H1 (cell line): ENCODE data around the gene TSR3. TPM values are rescaled to one million over a fixed set of nuclear protein-coding genes. Genes with fewer than 3 reads are reported as not detected.

Experiments
- CTCF ChIA-PET: fragments of 300-600 bp; sonication (Branson Sonifier 250); formaldehyde crosslinking; loops from one replicate; lab custom pipeline; 2021; ENCODE audit not compliant: partially characterized antibody; lab: Charles Lee
- POLR2A ChIA-PET: fragments of 300-600 bp; sonication (Branson Sonifier 250); formaldehyde crosslinking; loops from one replicate; lab custom pipeline; 2021; ENCODE audit warnings: inconsistent platforms; ENCODE audit not compliant: partially characterized antibody; lab: Charles Lee
- DNase-seq, 2 experiments: peaks; one replicate each; pipeline versions ENCODE4 v3.0.0 to v3.0.0-alpha.2; 2010 to 2022; ENCODE audit warnings: low spot score in 2 of 2, low read depth in 1 of 2, mixed read lengths in 1 of 2
- FAIRE-seq: peaks from 2 replicates; lab custom pipeline; 2011; peaks lifted over from hg19 to GRCh38; lab: Jason Lieb, UNC
- H2AFZ ChIP-seq: 2 replicates; pipeline ENCODE4 v1.8.1; 2012; ENCODE audit warnings: low read length, inconsistent platforms
- H2AK5ac ChIP-seq: 2 replicates; pipeline ENCODE4 v1.6.1; 2013; ENCODE audit warnings: low read depth, low read length
- H2BK120ac ChIP-seq: replicated peaks from 2 replicates; pipeline ENCODE3; 2013; ENCODE audit warnings: low read depth, low read length, inconsistent platforms
- H2BK12ac ChIP-seq: 2 replicates; pipeline ENCODE4 v1.6.1; 2013; ENCODE audit warnings: low read depth, low read length
- H2BK15ac ChIP-seq: 2 replicates; pipeline ENCODE4 v1.6.1; 2013; ENCODE audit warnings: low read length
- H2BK20ac ChIP-seq: 2 replicates; pipeline ENCODE4 v1.6.1; 2013; ENCODE audit warnings: low read length
- H2BK5ac ChIP-seq: 2 replicates; pipeline ENCODE4 v1.6.1; 2013; ENCODE audit warnings: low read depth, low read length
- H3K14ac ChIP-seq: 2 replicates; pipeline ENCODE4 v1.6.1; 2013; ENCODE audit warnings: inconsistent platforms; ENCODE audit not compliant: insufficient read length
- H3K18ac ChIP-seq: 2 replicates; pipeline ENCODE4 v1.6.1; 2013; ENCODE audit warnings: low read length; ENCODE audit errors: extremely low read depth
- H3K23ac ChIP-seq: 2 replicates; pipeline ENCODE4 v1.6.1; 2013; ENCODE audit warnings: inconsistent platforms; ENCODE audit not compliant: insufficient read length
- H3K23me2 ChIP-seq: 2 replicates; pipeline ENCODE4 v1.6.1; 2013; ENCODE audit warnings: low read depth, low read length
- H3K27ac ChIP-seq: 2 replicates; pipeline ENCODE4 v1.6.1; 2011; ENCODE audit warnings: low read depth, low read length, inconsistent platforms
- H3K27me3 ChIP-seq, 4 experiments: replicated peaks in 1 of 4; 1 replicate in 1 of 4; 2 replicates in 3 of 4; pipeline versions ENCODE4 v1.6.1 to v1.8.1; 2011 to 2013; ENCODE audit warnings: low read length in 3 of 4, mild to moderate bottlenecking in 3 of 4, inconsistent platforms in 2 of 4, mixed read lengths in 2 of 4, moderate library complexity in 1 of 4; ENCODE audit not compliant: control insufficient read depth in 3 of 4, insufficient read depth in 3 of 4; ENCODE audit errors: extremely low read depth in 1 of 4
- H3K36me3 ChIP-seq, 4 experiments: 2 replicates each; pipeline versions ENCODE4 v1.6.1 to v1.8.1; 2011 to 2013; ENCODE audit warnings: mild to moderate bottlenecking in 4 of 4, low read length in 3 of 4, moderate library complexity in 2 of 4, control low read depth in 1 of 4, inconsistent platforms in 1 of 4; ENCODE audit not compliant: insufficient read depth in 4 of 4, control insufficient read depth in 2 of 4
- H3K4ac ChIP-seq: replicated peaks from 2 replicates; pipeline ENCODE3; 2013; ENCODE audit warnings: low read length, low read depth, mixed read lengths, inconsistent platforms; ENCODE audit not compliant: insufficient read length
- H3K4me1 ChIP-seq, 4 experiments: replicated peaks in 1 of 4; 1 replicate in 1 of 4; 2 replicates in 3 of 4; pipeline versions ENCODE4 v1.6.1 to v1.8.1; 2011 to 2013; ENCODE audit warnings: low read length in 3 of 4, inconsistent platforms in 2 of 4, mixed read lengths in 1 of 4; ENCODE audit not compliant: insufficient read depth in 4 of 4, control insufficient read depth in 3 of 4
- H3K4me2 ChIP-seq, 2 experiments: 2 replicates each; pipeline versions ENCODE4 v1.6.1 to v1.8.1; 2011 to 2013; ENCODE audit warnings: low read depth in 2 of 2, low read length in 2 of 2, control low read depth in 1 of 2, inconsistent platforms in 1 of 2, mild to moderate bottlenecking in 1 of 2; ENCODE audit not compliant: insufficient read depth in 1 of 2
- H3K4me3 ChIP-seq, 4 experiments: fragments of 200-600, 300-600 bp in 1 of 4; sonication (generic), shearing (Covaris generic), sonication (Bioruptor Twin) in 1 of 4; 2 replicates each; pipeline versions ENCODE4 v1.5.1 to v1.8.1; 2011 to 2016; ENCODE audit warnings: low read length in 4 of 4, low read depth in 3 of 4, control low read depth in 2 of 4, inconsistent platforms in 2 of 4, mild to moderate bottlenecking in 2 of 4, mixed read lengths in 1 of 4, moderate library complexity in 1 of 4; ENCODE audit not compliant: insufficient read depth in 2 of 4; ENCODE audit errors: extremely low read depth in 1 of 4
- H3K56ac ChIP-seq: replicated peaks from 2 replicates; pipeline ENCODE3; 2013; ENCODE audit warnings: low read depth, mild to moderate bottlenecking, mixed read lengths, low read length, inconsistent platforms; ENCODE audit not compliant: insufficient read length
- H3K79me1 ChIP-seq: 2 replicates; pipeline ENCODE4 v1.6.1; 2013; ENCODE audit warnings: low read depth, low read length, control low read depth
- H3K79me2 ChIP-seq, 2 experiments: 2 replicates each; pipeline versions ENCODE4 v1.6.1 to v1.8.1; 2012 to 2013; ENCODE audit warnings: low read length in 2 of 2, mild to moderate bottlenecking in 2 of 2, inconsistent platforms in 1 of 2; ENCODE audit not compliant: insufficient read depth in 2 of 2, control insufficient read depth in 1 of 2
- H3K9ac ChIP-seq, 4 experiments: replicated peaks in 1 of 4; 1 replicate in 1 of 4; 2 replicates in 3 of 4; pipeline versions ENCODE4 v1.6.1 to v1.8.1; 2011 to 2013; ENCODE audit warnings: low read depth in 3 of 4, low read length in 3 of 4, control low read depth in 2 of 4, mild to moderate bottlenecking in 2 of 4, moderate library complexity in 2 of 4, inconsistent platforms in 1 of 4; ENCODE audit errors: extremely low read depth in 1 of 4
- H3K9me3 ChIP-seq, 2 experiments: 2 replicates each; pipeline versions ENCODE4 v1.6.1 to v1.8.1; 2012 to 2013; ENCODE audit warnings: mild to moderate bottlenecking in 2 of 2, moderate library complexity in 2 of 2, control low read depth in 1 of 2, inconsistent platforms in 1 of 2, low read depth in 1 of 2, low read length in 1 of 2, mixed read lengths in 1 of 2; ENCODE audit not compliant: insufficient read depth in 2 of 2
- H4K20me1 ChIP-seq, 2 experiments: replicated peaks in 1 of 2; 2 replicates each; pipeline versions ENCODE3 to v1.8.1; 2011 to 2013; ENCODE audit warnings: inconsistent platforms in 2 of 2, low read length in 2 of 2, mild to moderate bottlenecking in 1 of 2; ENCODE audit not compliant: insufficient read depth in 2 of 2, control insufficient read depth in 1 of 2
- H4K5ac ChIP-seq: 2 replicates; pipeline ENCODE4 v1.6.1; 2013; ENCODE audit warnings: low read length, low read depth, mixed read lengths, inconsistent platforms; ENCODE audit not compliant: insufficient read length
- H4K8ac ChIP-seq: 2 replicates; pipeline ENCODE4 v1.8.0; 2013; ENCODE audit warnings: mild to moderate bottlenecking, moderate library complexity, low read length, inconsistent platforms; ENCODE audit not compliant: insufficient read depth; ENCODE audit errors: extremely low read depth
- H4K91ac ChIP-seq: replicated peaks from 2 replicates; pipeline ENCODE3; 2013; ENCODE audit warnings: low read length, mixed read lengths, inconsistent platforms; ENCODE audit not compliant: insufficient read length
- ATF2 ChIP-seq: IDR thresholded peaks from 2 replicates; pipeline ENCODE4 v1.6.1; 2012; ENCODE audit warnings: low read length, inconsistent platforms
- CREB1 ChIP-seq: IDR thresholded peaks from 2 replicates; pipeline ENCODE4 v1.6.1; 2012; ENCODE audit warnings: inconsistent platforms
- E2F6 ChIP-seq: IDR thresholded peaks from 2 replicates; pipeline ENCODE4 v1.6.1; 2012; ENCODE audit warnings: inconsistent platforms
- GTF2F1 ChIP-seq: IDR thresholded peaks from 2 replicates; pipeline ENCODE4 v1.6.1; 2012; ENCODE audit warnings: low read depth, low read length, improper control_type of control experiment, borderline replicate concordance
- MAX ChIP-seq: IDR thresholded peaks from 2 replicates; pipeline ENCODE4 v1.6.1; 2012; ENCODE audit warnings: inconsistent platforms
- POLR2AphosphoS5 ChIP-seq: IDR thresholded peaks from 2 replicates; pipeline ENCODE4 v1.6.1; 2011; ENCODE audit warnings: low read depth, low read length
- RAD21 ChIP-seq, 2 experiments: IDR thresholded peaks in 1 of 2; conservative IDR thresholded peaks in 1 of 2; 2 replicates each; pipeline ENCODE4 v1.6.1; 2011; ENCODE audit warnings: low read depth in 2 of 2, low read length in 2 of 2, improper control_type of control experiment in 1 of 2, inconsistent platforms in 1 of 2, mild to moderate bottlenecking in 1 of 2, moderate library complexity in 1 of 2
- TCF12 ChIP-seq: IDR thresholded peaks from 2 replicates; pipeline ENCODE4 v1.6.1; 2011; ENCODE audit warnings: low read depth, mild to moderate bottlenecking, low read length
- WGBS, 2 experiments: shearing (Covaris generic) in 1 of 2; methylation state at CpG; one replicate each; pipeline versions ENCODE4 v1.1.6 to v1.1.7; 2013 to 2015; ENCODE audit warnings: low lambda C conversion rate in 2 of 2, mixed read lengths in 2 of 2, inconsistent platforms in 1 of 2, low coverage in 1 of 2, missing lambda C conversion rate in 1 of 2; ENCODE audit not compliant: insufficient replicate concordance in 2 of 2, insufficient coverage in 1 of 2, insufficient read length in 1 of 2; ENCODE audit errors: extremely low coverage in 1 of 2, missing lambda C conversion rate in 1 of 2; 5-methylcytosine and 5-hydroxymethylcytosine counted together
- polyA plus RNA-seq, 7 experiments: library from polyadenylated mRNA; depleted of rRNA in 3 of 7; stranded (reverse) in 5 of 7; unstranded in 2 of 7; fragments of >200 nt in 5 of 7; fragments of 200-250 nt in 2 of 7; gene quantifications; 1 replicate in 5 of 7; 2 replicates in 1 of 7; 4 replicates in 1 of 7; pipeline versions ENCODE4 v1.2.1 to v1.2.3, GENCODE V29; 2011 to 2013; ENCODE audit warnings: missing spikeins in 2 of 7, mixed read lengths in 2 of 7
- total RNA-seq: library from RNA; stranded (reverse); fragmentation: NEBNext Ultra II Directional; extraction: Animal tissue kit (Norgen Biotek cat#: 25700); gene quantifications from 2 replicates; pipeline ENCODE4 v1.2.1, GENCODE V29; 2021

Gene TSR3
- total and polyA plus RNA-seq, 2 of the 8 experiments (the other 6 are each of a cell fraction or from before 2014, with no cell fraction given) = 43.1 to 52.3 TPM

- DNase-seq (no peak), FAIRE-seq (no peak)
- Histone ChIP-seq H3K79me2 (no peaks in the 10 kb centered on the region), H2BK12ac (peak overlapping the region; percentile 99), H2BK5ac (peak overlapping the region; percentile 83), H2BK20ac (peak overlapping the region; percentile 72; the same call in 1 of the 2 replicates), H3K23ac (no peak overlapping the region), H4K8ac (peak overlapping the region; percentile 81; the same call in 1 of the 2 replicates), H3K18ac (no peak overlapping the region; the same call in 1 of the 2 replicates), H3K56ac (no peak overlapping the region), H2BK15ac (no peak overlapping the region), H2AFZ (no peak overlapping the region), H3K4me1 (peaks cover 0 to 15% (median 13%) of the 10 kb centered on the region in 4 experiments; a peak in 4 of 7 replicates), H3K4me3 (peak overlapping the region in 3 of 4 experiments; percentile 19 to 58 (median 45); a peak in 5 of 8 replicates), H3K4ac (no peak overlapping the region), H3K27me3 (peaks cover 19 to 44% (median 36%) of the 10 kb centered on the region in 4 experiments), H4K20me1 (peaks cover 7 to 12% of the 10 kb centered on the region in 2 experiments), H3K14ac (no peak overlapping the region), H3K79me1 (no peaks in the 10 kb centered on the region), H3K9me3 (peaks cover 5 to 8% of the 10 kb centered on the region in 2 experiments; a peak in 2 of 4 replicates), H4K5ac (no peak overlapping the region), H2BK120ac (peak overlapping the region; percentile 2), H2AK5ac (peak overlapping the region; percentile 78), H3K23me2 (peaks cover 13% of the 10 kb centered on the region; the same call in 1 of the 2 replicates), H3K4me2 (peak overlapping the region; percentile 72 to 87), H4K91ac (peak overlapping the region; percentile 79), H3K27ac (peak overlapping the region; percentile 60), H3K36me3 (no peaks in the 10 kb centered on the region), H3K9ac (peak overlapping the region in 2 of 4 experiments; percentile 54 to 60; a peak in 2 of 7 replicates)
- WGBS, 2 experiments = 75% methylated on average over 18 of the region's 22 CpGs; no CpG with 5 or more reads in 1 of the 2 experiments
- ChIA-PET POLR2A (interaction anchor here (0.9 to 3.2 kb wide), 11 partner anchors 11 to 609 kb away, joined by 3 to 29 read pairs (median 5); partner anchors contain the start of gene UBE2I), CTCF (interaction anchor here (0.6 to 4.5 kb wide), 16 partner anchors 13 to 829 kb away, joined by 3 to 52 read pairs (median 4); partner anchors contain the start of gene UNKL)
- TF ChIP-seq E2F6 (no peak), MAX (no peak), TCF12 (no peak), GTF2F1 (no peak), POLR2AphosphoS5 (no peak), CREB1 (no peak), RAD21 (IDR thresholded peaks at IDR 0.05 in 1 of 2, conservative IDR thresholded peaks at IDR 0.05 in 1 of 2; ENCODE audit: low read depth in 2 of 2, low read length in 2 of 2) (no peak), ATF2 (no peak)
Observed at GRCh38 chr16:1330931-1331711, 20.6 kb downstream of the TSR3 start.
